GM21737 (cell line): ENCODE results near the gene SERPINB10.

ENCODE experiments used
- ATAC-seq: cut with Tn5 transposase; IDR thresholded peaks from one replicate; pipeline ENCODE4 v1.9.1; 2021; ENCODE audit warnings: mild to moderate bottlenecking, moderate library complexity; ENCODE audit not compliant: unreplicated experiment

The SERPINB10 gene

DNA sequence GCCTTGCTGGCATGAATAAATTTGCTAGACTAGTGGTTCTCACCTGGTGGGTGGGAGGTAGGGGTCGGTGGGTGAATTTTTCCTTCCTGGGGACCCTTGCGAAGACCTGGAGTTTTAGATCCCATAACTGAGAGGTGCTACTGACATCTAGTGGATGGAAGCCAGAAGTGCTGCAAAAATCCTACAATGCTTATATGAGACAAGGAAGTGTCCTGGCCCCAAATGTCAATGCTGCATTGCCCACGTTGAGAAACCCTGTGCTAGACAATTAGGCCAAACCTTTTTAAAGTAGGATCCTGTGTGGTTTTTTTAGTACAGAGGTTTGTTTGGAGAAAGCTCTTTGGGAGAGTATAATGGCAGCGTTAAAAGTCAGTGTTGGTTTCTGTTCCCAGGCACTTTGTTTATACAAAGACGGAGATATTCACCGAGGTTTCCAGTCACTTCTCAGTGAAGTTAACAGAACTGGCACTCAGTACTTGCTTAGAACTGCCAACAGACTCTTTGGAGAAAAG lies 71.7 kb downstream of the SERPINB10 start:
- no peak for ATAC-seq

- no peak for ATAC-seq
These were observed 72.3 kb downstream of the SERPINB10 start for GRCh38 chr18:63980027-63980426.

- no peak for ATAC-seq
These were observed 73.2 kb downstream of the SERPINB10 start for GRCh38 chr18:63980896-63981460.

- ATAC-seq = no peak
These were observed 74.0 kb downstream of the SERPINB10 start for GRCh38 chr18:63981719-63982118.

GRCh38 chr18:63982361-63982760 lies 74.6 kb downstream of the SERPINB10 start:
- no peak for ATAC-seq
